HG02852 (cell line): ENCODE data around the gene PAXIP1.
A peak's percentile ranks its signal among the peaks of the same experiment; 100 is the strongest.

Source experiments
- ATAC-seq: cut with Tn5 transposase; IDR thresholded peaks from one replicate; pipeline ENCODE4 v1.9.1; 2021; ENCODE audit warnings: mild to moderate bottlenecking, moderate library complexity; ENCODE audit not compliant: unreplicated experiment

The PAXIP1 gene

DNA sequence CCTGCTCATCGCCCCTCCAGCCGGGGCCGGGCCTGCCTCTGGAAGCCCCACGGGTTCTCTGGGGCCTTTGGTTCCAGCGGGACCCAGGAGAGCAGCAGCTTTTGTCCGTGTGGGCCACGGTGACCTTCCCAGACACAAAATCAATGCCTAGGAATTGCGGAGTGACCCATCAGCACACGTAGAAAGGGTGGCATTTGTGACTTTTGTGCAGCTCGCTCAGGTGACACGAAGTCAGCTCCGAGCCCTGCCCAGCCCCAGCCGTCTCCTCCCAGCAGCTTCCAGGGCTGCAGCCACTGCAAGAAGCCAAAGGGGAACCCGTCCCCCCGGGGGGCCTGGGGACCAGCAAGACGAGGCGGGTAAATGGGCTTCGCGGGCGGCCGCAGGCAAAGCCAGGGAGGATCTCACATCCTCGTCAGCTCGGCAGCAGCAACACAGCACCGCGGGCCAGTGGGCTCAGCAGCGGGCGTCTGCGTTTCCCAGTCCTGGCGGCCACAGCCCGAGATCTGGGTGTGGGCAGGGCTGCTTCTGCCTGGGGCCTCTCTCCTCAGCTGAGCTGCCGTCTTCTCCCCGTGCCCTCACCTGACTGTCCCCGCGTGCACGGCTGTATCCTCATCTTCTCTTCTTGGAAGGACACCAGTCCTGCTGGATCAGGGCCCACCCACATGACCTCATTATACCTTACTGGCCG is 88.5 kb downstream of the PAXIP1 start:
- no peak for ATAC-seq

GRCh38 chr7:154913638-154914307 is 89.2 kb downstream of the PAXIP1 start:
- ATAC-seq, result peak; percentile 99

- no peak for ATAC-seq
Measured at GRCh38 chr7:154912871-154913637, 89.9 kb downstream of the PAXIP1 start.

GRCh38 chr7:154911862-154912455 is 91.0 kb downstream of the PAXIP1 start:
- ATAC-seq, result no peak

DNA sequence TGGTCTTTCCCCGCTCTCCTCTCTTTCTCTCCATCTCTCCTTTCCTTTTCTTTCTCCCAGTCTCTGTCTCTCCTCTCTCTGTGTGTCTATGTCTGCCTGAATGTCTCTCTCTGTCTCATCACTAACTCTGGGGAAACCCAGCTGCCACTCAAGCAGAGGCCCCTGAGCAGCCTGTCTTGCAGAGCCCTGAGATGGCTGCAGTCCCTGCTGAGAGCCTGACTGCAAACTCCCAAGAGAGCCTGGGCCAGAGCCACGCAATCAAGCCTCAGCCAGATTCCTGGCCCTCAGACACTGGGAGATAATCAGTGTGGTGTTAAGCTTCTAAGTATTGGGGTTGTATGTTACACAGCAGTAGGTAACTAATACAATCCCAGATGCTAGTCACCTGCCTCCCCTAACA is 91.5 kb downstream of the PAXIP1 start:
- no peak for ATAC-seq

- ATAC-seq, result no peak
Measured at GRCh38 chr7:154910977-154911376, 91.9 kb downstream of the PAXIP1 start.

DNA sequence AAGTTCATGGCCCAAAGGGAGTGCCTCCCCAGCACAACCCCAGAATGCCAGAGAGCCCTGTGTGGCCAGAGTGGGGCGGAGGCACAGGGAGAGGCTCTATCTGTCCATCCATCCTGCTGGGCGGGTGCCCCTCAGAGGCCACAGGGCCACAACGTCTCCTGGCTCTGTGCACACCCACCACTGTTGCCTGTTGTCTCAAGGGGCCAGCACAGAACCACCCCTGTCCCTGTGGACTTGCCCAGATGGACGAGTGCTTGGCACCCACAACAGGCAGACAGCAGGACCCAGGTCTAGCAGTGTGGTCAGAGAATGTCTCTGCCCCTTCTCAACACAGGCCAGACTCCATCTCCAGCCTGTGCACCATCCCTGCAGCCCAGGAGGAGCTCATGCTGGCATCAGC is 92.8 kb downstream of the PAXIP1 start:
- ATAC-seq, result no peak

- ATAC-seq, result no peak
Measured at GRCh38 chr7:154909241-154910105, 93.5 kb downstream of the PAXIP1 start.

- ATAC-seq, result no peak
Measured at GRCh38 chr7:154907651-154908620, 95.0 kb downstream of the PAXIP1 start.

DNA sequence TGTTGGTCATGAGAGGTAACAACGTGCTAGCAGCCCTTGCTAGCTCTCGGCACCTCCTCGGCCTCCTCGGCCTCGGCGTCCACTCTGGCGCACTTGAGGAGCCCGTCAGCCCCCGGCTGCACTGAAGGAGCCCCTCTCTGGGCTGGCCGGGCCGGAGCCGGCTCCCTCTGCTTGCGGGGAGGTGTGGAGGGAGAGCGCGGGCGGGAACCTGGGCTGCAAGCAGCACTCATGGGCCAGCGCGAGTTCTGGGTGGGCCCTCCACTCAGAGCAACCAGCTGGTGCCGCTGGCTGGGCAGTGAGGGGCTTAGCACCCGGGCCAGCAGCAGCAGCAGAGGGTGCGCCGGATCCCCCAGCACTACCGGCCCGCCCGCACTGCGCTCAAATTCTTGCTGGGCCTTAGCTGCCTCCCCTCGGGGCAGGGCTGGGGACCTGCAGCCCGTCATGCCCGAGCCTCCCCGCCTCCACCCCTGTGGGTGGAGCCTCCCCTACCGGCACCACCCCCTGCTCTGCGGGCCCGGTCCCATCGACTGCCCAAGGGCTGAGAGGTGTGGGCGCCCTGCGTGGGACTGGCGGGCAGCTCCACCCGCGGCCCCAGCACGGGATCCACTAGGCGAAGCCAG is 96.1 kb downstream of the PAXIP1 start:
- ATAC-seq, result no peak

GRCh38 chr7:154906201-154906600 is 96.7 kb downstream of the PAXIP1 start:
- ATAC-seq, result no peak

- ATAC-seq, result no peak
Measured at GRCh38 chr7:154905615-154906014, 97.3 kb downstream of the PAXIP1 start.

- no peak for ATAC-seq
Measured at GRCh38 chr7:154905146-154905545, 97.8 kb downstream of the PAXIP1 start.

DNA sequence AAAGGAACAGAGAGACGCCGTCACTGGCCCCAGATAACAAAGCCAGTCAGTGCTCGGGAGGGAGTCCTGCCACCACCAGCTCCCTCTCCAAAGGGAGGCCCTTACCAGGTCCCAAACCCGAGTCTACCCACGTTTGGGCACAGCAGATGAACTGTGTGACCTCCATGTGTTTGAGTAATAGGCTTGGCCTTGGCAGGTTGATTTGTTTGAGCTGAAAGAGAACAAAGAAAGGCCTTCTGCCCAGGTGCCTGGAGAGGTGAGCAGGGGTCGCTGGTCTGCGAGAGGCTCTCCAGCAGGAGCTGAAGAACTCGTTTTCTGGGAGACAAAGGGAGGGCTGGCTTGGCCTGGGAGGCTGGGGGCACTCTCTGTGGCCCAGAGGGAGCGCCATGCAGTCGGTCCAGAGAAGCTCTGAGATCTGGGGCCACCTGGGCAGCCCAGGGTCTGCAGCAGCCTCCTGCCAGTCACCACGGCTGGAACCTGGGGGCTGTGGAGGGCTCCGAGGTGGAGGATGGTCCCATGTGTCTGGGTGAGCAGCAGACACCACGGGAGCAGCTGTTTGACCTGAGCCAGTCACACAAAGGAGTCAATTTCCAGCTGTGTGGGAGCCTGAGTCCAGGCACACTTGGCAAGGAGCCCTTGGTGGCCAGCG is 99.7 kb downstream of the PAXIP1 start:
- ATAC-seq, result no peak

DNA sequence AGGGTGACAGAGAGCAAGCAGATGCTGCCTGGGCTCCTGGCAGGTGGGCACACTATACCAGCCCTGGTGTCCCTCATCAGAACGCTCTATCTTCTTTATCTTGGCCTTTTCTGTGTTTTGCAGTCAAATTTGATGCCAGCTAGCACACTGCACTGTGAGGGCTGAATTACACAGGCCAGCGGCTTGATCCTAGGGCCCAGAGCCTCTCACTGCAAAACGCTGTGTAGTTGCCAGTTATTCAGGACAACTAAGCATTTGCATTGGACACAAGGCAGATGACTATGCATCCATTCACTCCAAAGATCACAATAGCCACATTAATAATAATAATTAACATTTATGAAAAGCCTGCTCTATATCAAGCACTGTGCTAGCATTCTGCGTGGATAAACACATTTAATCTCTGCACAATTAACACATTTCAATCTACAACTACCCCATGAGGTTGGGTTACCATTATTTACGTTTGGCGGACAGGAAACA is 100.3 kb downstream of the PAXIP1 start:
- ATAC-seq, result no peak

DNA sequence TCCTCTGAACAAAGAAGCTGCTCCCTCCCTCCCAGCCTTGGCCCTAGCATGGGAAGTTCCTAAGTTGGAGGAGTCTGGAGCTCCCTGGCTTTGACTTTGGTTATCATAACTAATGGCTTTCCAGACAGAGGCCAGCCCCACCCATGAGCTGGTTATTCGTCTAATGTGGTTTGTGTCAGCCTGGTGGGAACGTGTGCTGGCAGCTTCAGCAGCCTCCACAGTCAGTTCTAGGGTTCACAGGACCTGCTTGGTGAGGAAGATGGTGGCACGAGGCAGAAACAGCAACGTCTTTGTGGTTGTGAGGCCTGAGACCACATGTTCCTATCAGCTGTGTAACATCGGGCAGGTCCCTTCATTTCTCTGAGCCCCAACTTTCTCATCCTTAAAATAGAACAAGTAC is 103.1 kb downstream of the PAXIP1 start:
- ATAC-seq, result no peak

- no peak for ATAC-seq
Measured at GRCh38 chr7:154898973-154899855, 103.7 kb downstream of the PAXIP1 start.
